Activated CD4-positive, alpha-beta T cell treated with anti-CD3 and anti-CD28 coated beads, Interleukin-2, Interleukin-4, amounts not matched to agents 100 ng/mL and 50 ng/mL, durations not matched to agents 16 hours and 8 hours (primary cell): ENCODE measurements around the gene PTPRN2.
"Not testable (repeated sequence)": the region's sequence is repeated elsewhere in the genome, so short reads cannot be mapped to it uniquely, and the experiment has no call there.

Experiments used
- DNase-seq: peaks from one replicate; pipeline ENCODE4 v3.0.0-alpha.2; 2020; ENCODE audit warnings: low spot score

PTPRN2 gene

DNA sequence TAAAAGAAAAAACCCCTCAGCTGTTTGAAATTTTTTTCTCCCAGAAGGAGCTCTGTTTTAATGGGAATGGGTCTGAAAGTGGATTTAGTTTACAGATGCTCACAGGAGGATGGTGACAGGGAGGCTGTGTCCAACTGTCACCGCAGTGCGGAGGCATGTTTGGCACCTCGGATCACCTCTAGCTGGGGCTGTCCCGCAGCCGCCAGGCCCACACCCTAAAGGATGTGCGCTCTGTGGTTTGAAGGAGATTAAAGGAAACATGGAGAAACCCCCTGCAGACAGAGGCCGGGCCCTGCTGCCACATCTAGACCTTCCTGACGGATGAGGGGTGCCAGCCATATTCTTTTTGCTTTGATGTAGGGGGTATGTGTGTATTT lies 1090.3 kb downstream of the PTPRN2 start:
- no peak for DNase-seq

DNA sequence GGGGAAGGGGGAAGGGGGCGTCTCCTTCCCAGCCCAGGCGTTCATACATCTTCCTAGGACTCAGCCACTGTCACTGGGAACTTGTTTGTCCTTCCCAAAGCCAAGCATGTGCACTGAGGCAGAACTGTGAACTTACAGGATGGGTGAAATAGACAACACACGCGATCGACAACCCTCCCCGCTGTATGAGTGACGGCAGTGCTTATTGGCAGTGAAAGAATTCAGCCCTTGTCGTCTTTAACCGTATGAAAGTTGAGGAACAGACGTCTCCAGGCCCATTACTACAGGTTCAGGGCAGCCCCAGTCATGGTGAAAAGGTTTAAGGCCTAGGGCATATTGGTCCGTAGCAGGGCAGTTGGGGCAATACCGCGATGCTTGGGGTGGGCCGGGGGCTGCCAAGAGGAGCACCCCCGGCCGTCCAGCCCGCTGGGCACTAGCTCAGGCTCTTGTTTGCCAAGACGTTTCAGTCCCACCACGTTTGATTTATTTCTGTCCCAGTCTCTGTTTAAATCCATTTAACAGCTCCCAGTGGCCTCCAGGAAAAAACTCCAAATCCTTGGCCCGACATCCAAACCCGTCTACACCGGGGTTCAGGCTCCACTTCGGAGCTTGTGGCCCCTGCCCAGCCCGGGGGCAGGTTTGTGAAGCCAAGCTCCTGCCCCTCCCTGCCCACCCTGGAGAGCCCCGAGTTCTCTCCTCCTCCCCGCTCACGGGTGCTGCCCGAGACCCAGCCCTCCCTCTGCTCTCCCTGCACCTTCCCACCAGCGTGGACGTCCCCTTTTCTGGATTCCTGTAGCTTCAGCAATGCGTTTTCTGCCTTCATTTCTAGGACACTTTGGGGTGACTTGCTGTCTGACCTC lies 1091.0 kb downstream of the PTPRN2 start:
- no peak for DNase-seq

GRCh38 chr7:157495594-157495993 lies 1092.0 kb downstream of the PTPRN2 start:
- no peak for DNase-seq

GRCh38 chr7:157495177-157495553 lies 1092.5 kb downstream of the PTPRN2 start:
- peak; percentile 75 for DNase-seq

DNA sequence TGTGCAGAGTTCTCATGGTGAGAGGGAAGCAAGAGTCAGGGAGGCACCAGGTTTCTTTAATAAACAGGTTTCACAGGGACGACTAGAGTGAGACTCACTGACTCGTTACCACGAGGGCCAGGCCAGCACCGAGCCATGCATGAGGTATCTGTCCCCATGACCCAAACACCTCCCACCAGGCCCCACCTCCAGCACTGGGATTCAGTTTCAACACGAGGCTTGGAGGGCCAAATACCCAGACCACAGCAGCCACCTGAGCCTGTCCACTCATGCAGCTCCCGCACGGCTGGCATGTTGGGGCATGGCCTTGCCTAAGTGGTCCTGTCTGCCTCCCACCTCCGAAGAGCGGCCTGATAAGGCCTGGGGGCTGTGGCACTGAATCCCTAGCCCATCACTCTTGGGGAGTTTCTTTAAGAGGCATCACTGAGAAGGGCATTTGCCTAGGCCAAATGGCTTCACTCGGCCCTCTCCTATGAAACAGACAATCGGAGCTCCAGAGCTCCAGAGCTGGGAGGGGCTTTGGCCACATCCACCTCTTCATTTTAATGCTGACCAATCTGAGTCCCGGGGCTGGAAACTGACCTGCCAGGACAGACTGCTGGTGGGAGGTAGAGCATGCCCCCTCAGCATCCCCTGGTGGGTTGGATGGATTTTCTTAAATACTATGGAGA lies 1093.0 kb downstream of the PTPRN2 start:
- DNase-seq = no peak

DNA sequence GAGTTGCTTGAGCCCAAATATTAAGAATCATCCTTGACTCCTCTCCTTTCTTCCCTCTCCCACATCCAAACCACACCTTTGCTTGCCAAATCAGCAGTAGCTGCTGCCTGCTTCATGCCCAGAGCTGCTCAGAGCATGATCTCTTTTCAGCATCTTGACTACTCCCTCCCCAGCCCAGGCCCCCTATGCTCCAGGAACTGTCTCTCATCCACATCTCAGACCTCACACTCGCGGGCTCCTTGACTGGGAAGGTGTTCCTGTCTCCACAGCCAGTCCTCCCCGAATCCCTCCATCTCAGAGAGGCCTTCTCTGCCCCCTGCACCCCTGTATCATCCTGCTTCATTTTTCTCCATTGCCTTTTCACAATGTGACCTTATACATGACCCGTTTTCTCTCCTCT lies 1093.8 kb downstream of the PTPRN2 start:
- no peak for DNase-seq

- no peak for DNase-seq
Measured at GRCh38 chr7:157493017-157493416, 1094.6 kb downstream of the PTPRN2 start.

DNA sequence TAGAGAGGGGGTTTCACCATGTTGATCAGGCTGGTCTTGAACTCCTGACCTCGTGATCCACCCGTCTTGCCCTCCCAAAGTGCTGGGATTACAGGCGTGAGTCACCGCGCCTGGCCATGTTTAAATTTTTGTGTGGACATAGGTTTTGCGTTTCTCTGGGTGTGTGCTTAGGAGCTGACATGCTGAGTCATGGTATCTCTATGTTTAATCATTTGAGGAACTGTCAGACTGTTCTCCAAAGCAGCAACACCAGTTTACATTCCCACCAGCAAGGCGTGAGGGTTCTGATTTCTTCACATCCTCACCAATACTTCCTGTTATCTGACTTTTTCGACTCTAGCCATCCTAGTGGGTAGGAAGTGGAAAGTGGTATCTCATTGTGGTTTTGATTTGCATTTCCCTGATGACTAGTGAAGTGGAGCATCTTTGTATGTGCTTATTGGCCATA lies 1097.1 kb downstream of the PTPRN2 start:
- DNase-seq = peak; percentile 91

DNA sequence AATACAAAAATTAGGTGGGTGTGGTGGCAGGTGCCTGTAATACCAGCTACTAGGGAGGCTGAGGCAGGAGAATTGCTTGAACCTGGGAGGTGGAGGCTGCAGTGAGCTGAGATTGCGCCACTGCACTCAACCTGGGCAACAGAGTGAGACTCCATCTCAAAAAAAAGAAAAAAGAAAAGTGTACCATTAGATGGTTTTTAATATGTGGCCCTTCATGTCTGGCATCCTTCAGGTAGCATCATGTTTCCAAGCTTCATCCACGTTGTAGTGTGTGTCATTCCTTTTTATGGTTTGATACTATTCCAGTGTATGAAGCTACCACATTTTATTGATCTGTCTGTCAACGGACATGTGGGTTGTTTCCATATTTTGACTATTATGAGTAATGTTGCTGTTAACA lies 1097.8 kb downstream of the PTPRN2 start:
- not testable (repeated sequence) for DNase-seq
